IMR-90 (cell line): Measurements from ENCODE around the gene MNAT1. TPM values are rescaled to one million over a fixed set of nuclear protein-coding genes. Genes with fewer than 3 reads are reported as not detected.

ENCODE experiments used
- ATAC-seq: fragments of 200-7000 bp; cut with Tn5 transposase; 2 replicates; pipeline ENCODE4 v1.9.1; 2020; ENCODE audit warnings: low read depth, mild to moderate bottlenecking, moderate library complexity
- BruUV-seq: library from RNA; stranded (reverse); fragments of 400-500 nt; replicated peaks from 2 replicates; lab custom pipeline; 2021; lab: Mats Ljungman, UMichigan
- CTCF ChIA-PET: fragments of 300-600 bp; formaldehyde crosslinking; extraction: SDS; loops from one replicate; lab custom pipeline; 2021; ENCODE audit warnings: antibody characterized with exemption; lab: Yijun Ruan, JAX
- POLR2A ChIA-PET: fragments of 300-600 bp; sonication (Branson Sonifier 250); formaldehyde crosslinking; loops from one replicate; lab custom pipeline; 2022; ENCODE audit warnings: antibody characterized with exemption; ENCODE audit not compliant: unreplicated experiment; lab: Charles Lee
- DNase-seq: peaks from one replicate; pipeline ENCODE4 v3.0.0; 2013
- H2AFZ ChIP-seq: replicated peaks from 2 replicates; pipeline ENCODE3; 2013; ENCODE audit warnings: low read length, mild to moderate bottlenecking; ENCODE audit not compliant: poor library complexity
- H2AK5ac ChIP-seq: 2 replicates; pipeline ENCODE4 v1.6.1; 2013; ENCODE audit warnings: low read depth, low read length, inconsistent platforms
- H2AK9ac ChIP-seq: replicated peaks from 2 replicates; pipeline ENCODE3; 2013; ENCODE audit warnings: mild to moderate bottlenecking, low read depth, low read length, moderate library complexity; ENCODE audit not compliant: poor library complexity
- H2BK120ac ChIP-seq: 2 replicates; pipeline ENCODE4 v1.6.1; 2013; ENCODE audit warnings: low read depth, low read length, inconsistent platforms
- H2BK15ac ChIP-seq: 3 replicates; pipeline ENCODE4 v1.6.1; 2013; ENCODE audit warnings: low read depth, low read length, inconsistent platforms
- H2BK20ac ChIP-seq: 2 replicates; pipeline ENCODE4 v1.6.1; 2013; ENCODE audit warnings: low read depth, mild to moderate bottlenecking, inconsistent platforms, low read length, moderate library complexity
- H2BK5ac ChIP-seq: 2 replicates; pipeline ENCODE4 v1.6.1; 2013; ENCODE audit warnings: mild to moderate bottlenecking, low read depth, low read length, inconsistent platforms; ENCODE audit not compliant: poor library complexity, severe bottlenecking
- H3K14ac ChIP-seq: replicated peaks from 2 replicates; pipeline ENCODE4 v1.6.1; 2013; ENCODE audit warnings: low read depth, low read length, inconsistent platforms
- H3K18ac ChIP-seq: 2 replicates; pipeline ENCODE4 v1.6.1; 2013; ENCODE audit warnings: low read depth, low read length, control low read depth
- H3K23ac ChIP-seq: 2 replicates; pipeline ENCODE4 v1.6.1; 2013; ENCODE audit warnings: low read depth, low read length, inconsistent platforms
- H3K27ac ChIP-seq: 2 replicates; pipeline ENCODE4 v1.5.1; 2013; ENCODE audit warnings: mild to moderate bottlenecking, control low read depth, low read length; ENCODE audit not compliant: insufficient read depth
- H3K27me3 ChIP-seq: 2 replicates; pipeline ENCODE4 v1.6.1; 2013; ENCODE audit warnings: low read length; ENCODE audit not compliant: control insufficient read depth, insufficient read depth
- H3K36me3 ChIP-seq: 2 replicates; pipeline ENCODE4 v1.6.1; 2013; ENCODE audit warnings: low read length, mixed read lengths; ENCODE audit not compliant: control insufficient read depth, insufficient read depth
- H3K4ac ChIP-seq: 2 replicates; pipeline ENCODE4 v1.6.1; 2013; ENCODE audit warnings: low read depth, low read length, inconsistent platforms
- H3K4me1 ChIP-seq: 2 replicates; pipeline ENCODE4 v1.6.1; 2013; ENCODE audit warnings: low read length, mixed read lengths; ENCODE audit not compliant: control insufficient read depth, insufficient read depth
- H3K4me2 ChIP-seq: 2 replicates; pipeline ENCODE4 v1.6.1; 2013; ENCODE audit warnings: low read depth, mild to moderate bottlenecking, control low read depth, low read length, moderate library complexity
- H3K4me3 ChIP-seq: 2 replicates; pipeline ENCODE4 v1.5.1; 2013; ENCODE audit warnings: low read depth, mild to moderate bottlenecking, control low read depth, low read length, moderate library complexity; ENCODE audit not compliant: insufficient read depth
- H3K56ac ChIP-seq: 2 replicates; pipeline ENCODE4 v1.6.1; 2013; ENCODE audit warnings: low read length, inconsistent platforms; ENCODE audit not compliant: insufficient read depth; ENCODE audit errors: extremely low read depth
- H3K79me1 ChIP-seq, 2 experiments: 2 replicates each; pipeline ENCODE4 v1.6.1; 2013; ENCODE audit warnings: low read length in 2 of 2, inconsistent platforms in 1 of 2, low read depth in 1 of 2
- H3K9ac ChIP-seq: 2 replicates; pipeline ENCODE4 v1.6.1; 2013; ENCODE audit warnings: low read depth, low read length, control low read depth
- H3K9me1 ChIP-seq: 2 replicates; pipeline ENCODE4 v1.6.1; 2013; ENCODE audit warnings: low read length, inconsistent platforms; ENCODE audit not compliant: insufficient read depth
- H3K9me3 ChIP-seq: 2 replicates; pipeline ENCODE4 v1.6.1; 2013; ENCODE audit warnings: low read length; ENCODE audit not compliant: control insufficient read depth, insufficient read depth
- H4K20me1 ChIP-seq: 2 replicates; pipeline ENCODE4 v1.6.1; 2013; ENCODE audit warnings: low read length, inconsistent platforms; ENCODE audit not compliant: insufficient read depth
- H4K5ac ChIP-seq: 2 replicates; pipeline ENCODE4 v1.6.1; 2013; ENCODE audit warnings: mild to moderate bottlenecking, low read depth, low read length, control low read depth
- H4K8ac ChIP-seq, 2 experiments: 2 replicates each; pipeline ENCODE4 v1.6.1; 2013; ENCODE audit warnings: low read depth in 2 of 2, low read length in 2 of 2, control low read depth in 1 of 2, inconsistent platforms in 1 of 2
- H4K91ac ChIP-seq: 2 replicates; pipeline ENCODE4 v1.6.1; 2013; ENCODE audit warnings: low read depth, low read length, inconsistent platforms; ENCODE audit not compliant: insufficient read depth
- BHLHE40 ChIP-seq: fragments of 150-350 bp; IDR thresholded peaks from 2 replicates; pipeline ENCODE4 v1.6.1; 2016; ENCODE audit warnings: mild to moderate bottlenecking, low read depth, low read length
- CEBPB ChIP-seq: IDR thresholded peaks from 2 replicates; pipeline ENCODE4 v1.6.1; 2012; ENCODE audit warnings: low read depth, low read length, improper control_type of control experiment
- CHD1 ChIP-seq: IDR thresholded peaks from 2 replicates; pipeline ENCODE4 v1.6.1; 2012; ENCODE audit warnings: low read depth, low read length, improper control_type of control experiment
- CTCF ChIP-seq: conservative IDR thresholded peaks from 2 replicates; pipeline ENCODE4 v1.5.1; 2012; ENCODE audit warnings: mild to moderate bottlenecking, low read depth, low read length, improper control_type of control experiment
- ELK1 ChIP-seq: fragments of 150-350 bp; IDR thresholded peaks from 2 replicates; pipeline ENCODE4 v1.6.1; 2016; ENCODE audit warnings: low read depth, mild to moderate bottlenecking, low read length, moderate library complexity, borderline replicate concordance
- FOS ChIP-seq: fragments of 150-350 bp; IDR thresholded peaks from 2 replicates; pipeline ENCODE4 v1.6.1; 2016; ENCODE audit warnings: low read depth, low read length
- MAFK ChIP-seq: IDR thresholded peaks from 2 replicates; pipeline ENCODE4 v1.6.1; 2012; ENCODE audit warnings: low read depth, low read length, improper control_type of control experiment
- MAZ ChIP-seq: IDR thresholded peaks from 2 replicates; pipeline ENCODE4 v1.6.1; 2012; ENCODE audit warnings: low read depth, mild to moderate bottlenecking, low read length, improper control_type of control experiment, moderate library complexity, borderline replicate concordance
- MXI1 ChIP-seq: IDR thresholded peaks from 2 replicates; pipeline ENCODE4 v1.6.1; 2012; ENCODE audit warnings: low read depth, mild to moderate bottlenecking, low read length, moderate library complexity, borderline replicate concordance
- NFE2L2 ChIP-seq: fragments of 150-350 bp; IDR thresholded peaks from 2 replicates; pipeline ENCODE4 v1.6.1; 2016; ENCODE audit warnings: low read depth, mild to moderate bottlenecking, low read length
- POLR2A ChIP-seq: IDR thresholded peaks from 2 replicates; pipeline ENCODE4 v1.6.1; 2012; ENCODE audit warnings: mild to moderate bottlenecking, low read depth, low read length
- RAD21 ChIP-seq: IDR thresholded peaks from 2 replicates; pipeline ENCODE4 v1.6.1; 2012; ENCODE audit warnings: low read length, improper control_type of control experiment
- RFX5 ChIP-seq: IDR thresholded peaks from 2 replicates; pipeline ENCODE4 v1.8.0; 2012; ENCODE audit warnings: low read depth, mild to moderate bottlenecking, low read length, moderate library complexity
- SMC3 ChIP-seq: fragments of 150-350 bp; IDR thresholded peaks from 2 replicates; pipeline ENCODE4 v1.6.1; 2016; ENCODE audit warnings: low read depth, mild to moderate bottlenecking, antibody characterized with exemption, low read length, moderate library complexity
- USF2 ChIP-seq: fragments of 150-350 bp; IDR thresholded peaks from 2 replicates; pipeline ENCODE4 v1.6.1; 2017; ENCODE audit warnings: mild to moderate bottlenecking, antibody characterized with exemption, low read length, low read depth
- WGBS, 2 experiments: methylation state at CpG; one replicate each; pipeline versions ENCODE4 v1.1.5 to v1.1.7; 2013; ENCODE audit warnings: missing lambda C conversion rate in 2 of 2; ENCODE audit not compliant: insufficient read length in 1 of 2; ENCODE audit errors: extremely low coverage in 2 of 2; 5-methylcytosine and 5-hydroxymethylcytosine counted together
- dilution Hi-C: fragments of 300-500 bp; cut with HindIII; formaldehyde crosslinking; loops from one replicate; pipeline ENCODE4 v1.14.3; 2018; ENCODE audit warnings: low sequenced_read_pairs; ENCODE audit not compliant: unreplicated experiment
- in situ Hi-C: fragments of 300-500 bp; cut with MboI; formaldehyde crosslinking; loops from 3 replicates; pipeline ENCODE4 v1.14.3; 2019; ENCODE audit warnings: low sequenced_read_pairs, inconsistent platforms, mixed read lengths
- intact Hi-C: fragments of 100-400 bp; cut with micrococcal nuclease; formaldehyde crosslinking; loops from 2 replicates; pipeline ENCODE4 v1.10.0; 2022
- polyA plus RNA-seq, 3 experiments: library from polyadenylated mRNA; depleted of rRNA; stranded (reverse); fragments of >200 nt; gene quantifications; 2 replicates each; pipeline ENCODE4 v1.2.3, GENCODE V29; 2012; ENCODE audit warnings: low replicate concordance in 1 of 3
- total RNA-seq: library from RNA; depleted of rRNA; stranded (reverse); fragments of >200 nt; gene quantifications from 2 replicates; pipeline ENCODE4 v1.2.3, GENCODE V29; 2012

MNAT1 gene
- total and polyA plus RNA-seq, 2 of the 4 experiments (the other 2 are of a cell fraction), result 48.2 to 53.0 TPM

GRCh38 chr14:60951776-60952435, 217.3 kb downstream of the MNAT1 start:
- Histone ChIP-seq H2AFZ (no peak overlapping the region), H4K8ac (no peak overlapping the region), H2BK5ac (no peak overlapping the region), H4K20me1 (no peaks in the 10 kb centered on the region), H3K9me1 (no peaks in the 10 kb centered on the region), H3K14ac (no peak overlapping the region), H2BK120ac (no peak overlapping the region), H3K27ac (no peak overlapping the region), H3K9ac (no peak overlapping the region), H3K79me1 (peaks cover 0 to 3% of the 10 kb centered on the region in 2 experiments; a peak in 3 of 4 replicates), H3K4me1 (no peaks in the 10 kb centered on the region; the same call in 1 of the 2 replicates), H4K5ac (no peak overlapping the region), H2BK15ac (no peak overlapping the region), H2AK5ac (no peak overlapping the region), H2AK9ac (no peak overlapping the region), H3K23ac (no peak overlapping the region), H3K27me3 (no peaks in the 10 kb centered on the region), H4K91ac (no peak overlapping the region), H2BK20ac (no peak overlapping the region), H3K4me3 (no peak overlapping the region), H3K4ac (no peak overlapping the region), H3K4me2 (no peak overlapping the region), H3K9me3 (no peaks in the 10 kb centered on the region), H3K18ac (no peak overlapping the region), H3K56ac (no peak overlapping the region), H3K36me3 (no peaks in the 10 kb centered on the region)
- no peak for ATAC-seq
- DNase-seq, result no peak
- intact Hi-C loops, result no loop called here
- TF ChIP-seq CEBPB, result no peak
- no peak for TF ChIP-seq MXI1
- TF ChIP-seq NFE2L2, result no peak
- no peak for TF ChIP-seq CTCF
- no peak for TF ChIP-seq FOS
- TF ChIP-seq BHLHE40, result no peak
- TF ChIP-seq CHD1, result no peak
- no peak for TF ChIP-seq RFX5
- no peak for TF ChIP-seq SMC3
- TF ChIP-seq RAD21, result no peak
- no peak for TF ChIP-seq POLR2A
- TF ChIP-seq MAZ, result no peak
- TF ChIP-seq ELK1, result no peak
- no peak for TF ChIP-seq USF2
- no peak for TF ChIP-seq MAFK
- CTCF ChIA-PET, result no interaction called here
- dilution Hi-C loops, result no loop called here
- POLR2A ChIA-PET, result no interaction called here
- BruUV-seq, result no TSS peak
- WGBS, 2 experiments, result no CpG with 5 or more reads among the region's 3 CpGs
- in situ Hi-C loops, result no loop called here
